ENCODE results near the gene OXCT1.
"Not testable (repeated sequence)": the region's sequence is repeated elsewhere in the genome, so short reads cannot be mapped to it uniquely, and the experiment has no call there.

The OXCT1 gene

GRCh38 chr5:41716382-41716781 lies 153.8 kb downstream of the OXCT1 start:
- no peak for DNase-seq (ENCODE audit: low spot score)

- DNase-seq (ENCODE audit: low spot score) = not testable (repeated sequence)
Observed at GRCh38 chr5:41714446-41714845, 155.8 kb downstream of the OXCT1 start.

- DNase-seq (ENCODE audit: low spot score) = no peak
Observed at GRCh38 chr5:41708604-41708940, 161.7 kb downstream of the OXCT1 start.

- no peak for DNase-seq (ENCODE audit: low spot score)
Observed at GRCh38 chr5:41707853-41708603, 162.2 kb downstream of the OXCT1 start.

- no peak for DNase-seq (ENCODE audit: low spot score)
Observed at GRCh38 chr5:41695920-41696582, 174.2 kb downstream of the OXCT1 start.

GRCh38 chr5:41686767-41687166 lies 183.5 kb downstream of the OXCT1 start:
- DNase-seq (ENCODE audit: low spot score) = no peak

- no peak for DNase-seq (ENCODE audit: low spot score)
Observed at GRCh38 chr5:41686191-41686590, 184.0 kb downstream of the OXCT1 start.

GRCh38 chr5:41683181-41683580 lies 187.0 kb downstream of the OXCT1 start:
- no peak for DNase-seq (ENCODE audit: low spot score)

- DNase-seq (ENCODE audit: low spot score) = no peak
Observed at GRCh38 chr5:41682641-41683040, 187.6 kb downstream of the OXCT1 start.

GRCh38 chr5:41681840-41682239 lies 188.4 kb downstream of the OXCT1 start:
- no peak for DNase-seq (ENCODE audit: low spot score)
